HUES6 (cell line): ENCODE measurements around the gene PBOV1.
"Not testable (repeated sequence)": the region's sequence is repeated elsewhere in the genome, so short reads cannot be mapped to it uniquely, and the experiment has no call there.

Experiments
- H3K27ac ChIP-seq: 2 replicates; pipeline ENCODE4 v1.7.0; 2013; ENCODE audit warnings: low read depth, mild to moderate bottlenecking, low read length, inconsistent platforms
- H3K27me3 ChIP-seq: 2 replicates; pipeline ENCODE4 v1.6.1; 2013; ENCODE audit warnings: low read length; ENCODE audit not compliant: control insufficient read depth, insufficient read depth
- H3K36me3 ChIP-seq: 2 replicates; pipeline ENCODE4 v1.6.1; 2013; ENCODE audit warnings: low read length; ENCODE audit not compliant: control insufficient read depth, insufficient read depth
- H3K4me1 ChIP-seq: 2 replicates; pipeline ENCODE4 v1.6.1; 2013; ENCODE audit warnings: low read length; ENCODE audit not compliant: control insufficient read depth, insufficient read depth
- H3K4me3 ChIP-seq: 2 replicates; pipeline ENCODE4 v1.5.1; 2013; ENCODE audit warnings: low read depth, low read length
- H3K9ac ChIP-seq: one replicate; pipeline ENCODE4 v1.6.1; 2013; ENCODE audit warnings: mild to moderate bottlenecking, low read length
- H3K9me3 ChIP-seq: 2 replicates; pipeline ENCODE4 v1.6.1; 2013; ENCODE audit warnings: low read depth, low read length; ENCODE audit not compliant: control insufficient read depth, insufficient read depth

Gene PBOV1

DNA sequence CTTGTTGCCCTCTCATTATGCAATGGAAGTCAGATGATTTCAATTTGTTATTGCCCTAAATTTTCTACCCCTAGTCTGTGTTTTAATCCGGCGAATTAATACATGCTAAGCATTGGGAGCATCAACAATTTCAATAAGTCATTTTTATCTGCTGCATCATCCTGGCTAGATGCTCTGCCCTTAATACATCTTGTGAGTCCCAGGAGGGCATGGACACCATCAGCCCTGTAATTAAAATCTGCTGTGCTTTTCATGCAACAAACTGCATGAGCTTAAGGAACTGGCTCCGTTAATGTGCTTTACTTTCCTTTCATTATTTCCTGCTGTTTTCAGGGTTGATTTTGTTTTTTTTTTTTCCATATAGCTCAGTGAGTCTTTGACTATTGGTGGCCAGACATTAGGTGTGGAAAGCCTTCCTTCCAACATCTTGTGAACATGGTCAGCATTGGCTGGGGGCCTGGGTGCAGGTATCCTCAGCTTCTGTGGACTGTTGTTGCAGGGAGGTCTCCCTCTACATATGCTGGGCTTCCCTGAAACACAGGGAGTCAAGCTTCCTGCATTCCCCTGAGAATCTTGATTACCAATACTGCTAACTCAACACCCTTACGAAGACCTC, 8.5 kb upstream of the PBOV1 start:
- peaks cover 5% of the 10 kb centered on the region for H3K4me1 ChIP-seq
- H3K27ac ChIP-seq, result no peak overlapping the region
- H3K4me3 ChIP-seq, result no peak overlapping the region
- H3K27me3 ChIP-seq, result no peaks in the 10 kb centered on the region
- no peaks in the 10 kb centered on the region for H3K36me3 ChIP-seq
- H3K9me3 ChIP-seq, result no peaks in the 10 kb centered on the region
- H3K9ac ChIP-seq, result no peak overlapping the region

DNA sequence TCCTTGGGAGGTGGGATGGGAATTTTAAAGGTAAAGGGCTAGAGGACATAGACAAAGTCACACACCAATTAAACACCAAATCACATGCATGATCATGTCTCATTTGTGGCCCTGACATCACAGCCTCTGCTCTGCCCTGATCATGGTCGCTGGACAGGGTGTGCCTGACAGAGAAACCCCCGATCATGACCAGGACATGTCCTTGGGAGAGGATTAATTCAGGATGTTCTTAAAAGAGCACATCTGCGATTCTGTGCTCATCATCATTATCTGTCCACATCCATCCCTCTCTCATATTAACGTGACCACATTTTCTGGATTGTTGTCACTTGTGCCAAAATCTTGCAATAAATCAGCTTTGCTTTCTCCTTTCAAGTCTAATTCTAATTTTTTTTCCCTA, 7.7 kb upstream of the PBOV1 start:
- Histone ChIP-seq H3K9me3 (no peaks in the 10 kb centered on the region), H3K9ac (no peak overlapping the region), H3K4me1 (peaks cover 5% of the 10 kb centered on the region), H3K27ac (no peak overlapping the region), H3K27me3 (no peaks in the 10 kb centered on the region), H3K4me3 (no peak overlapping the region), H3K36me3 (no peaks in the 10 kb centered on the region)

DNA sequence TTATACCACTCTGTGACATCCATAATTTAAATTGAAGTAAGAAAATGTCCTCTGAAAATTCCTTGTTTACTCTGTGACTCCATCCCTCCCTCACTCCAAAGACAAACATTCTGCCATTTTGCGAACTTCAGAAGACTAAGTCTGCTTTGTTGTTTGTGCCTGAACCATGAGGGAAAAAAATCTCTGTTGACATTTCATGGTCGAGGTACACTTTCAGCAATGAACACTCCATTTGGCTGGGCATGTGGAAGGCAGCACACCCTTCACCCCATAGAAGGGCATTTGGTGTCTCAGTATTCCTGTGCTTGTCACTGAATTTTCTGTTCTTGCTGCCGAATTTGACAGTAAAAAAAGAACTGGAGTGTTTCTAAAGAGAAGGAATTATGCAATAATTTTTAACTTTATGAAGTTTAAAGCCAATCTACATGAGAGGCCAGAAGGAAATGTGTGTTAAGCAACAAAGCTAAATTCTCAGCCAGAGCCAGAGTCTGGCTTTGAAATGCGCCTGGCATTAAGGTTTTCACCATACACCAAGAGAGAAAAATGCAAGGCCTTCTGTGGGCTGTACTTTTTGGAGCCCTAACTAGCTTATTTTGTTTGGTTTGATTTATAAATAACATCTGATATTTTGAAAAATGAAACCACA, 4.7 kb upstream of the PBOV1 start:
- H3K4me1 ChIP-seq, result peaks cover 5% of the 10 kb centered on the region
- H3K4me3 ChIP-seq, result no peak overlapping the region
- no peaks in the 10 kb centered on the region for H3K27me3 ChIP-seq
- no peaks in the 10 kb centered on the region for H3K36me3 ChIP-seq
- no peak overlapping the region for H3K27ac ChIP-seq
- no peaks in the 10 kb centered on the region for H3K9me3 ChIP-seq
- H3K9ac ChIP-seq, result no peak overlapping the region

DNA sequence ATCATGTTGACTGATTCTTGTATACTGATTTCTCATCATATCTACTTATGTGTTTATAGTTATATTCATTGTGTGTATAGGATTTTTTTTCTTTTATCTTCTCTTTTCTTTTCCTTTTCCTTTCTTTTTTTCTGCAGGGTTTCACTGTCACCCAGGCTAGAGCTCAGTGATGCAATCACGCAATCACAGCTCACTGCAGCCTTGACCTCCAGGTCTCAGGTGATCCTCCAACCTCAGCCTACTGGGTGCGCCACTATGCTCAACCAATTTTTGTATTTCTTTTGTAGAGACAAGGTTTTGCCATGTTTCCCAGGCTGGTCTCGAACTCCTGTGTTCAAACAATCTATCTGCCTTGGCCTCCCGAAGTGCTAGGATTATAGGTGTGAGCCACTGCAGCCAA, 1.6 kb upstream of the PBOV1 start:
- no peak overlapping the region for H3K27ac ChIP-seq
- no peaks in the 10 kb centered on the region for H3K27me3 ChIP-seq
- no peak overlapping the region for H3K4me3 ChIP-seq
- H3K4me1 ChIP-seq, result peaks cover 5% of the 10 kb centered on the region
- H3K9me3 ChIP-seq, result no peaks in the 10 kb centered on the region
- no peak overlapping the region for H3K9ac ChIP-seq
- no peaks in the 10 kb centered on the region for H3K36me3 ChIP-seq

DNA sequence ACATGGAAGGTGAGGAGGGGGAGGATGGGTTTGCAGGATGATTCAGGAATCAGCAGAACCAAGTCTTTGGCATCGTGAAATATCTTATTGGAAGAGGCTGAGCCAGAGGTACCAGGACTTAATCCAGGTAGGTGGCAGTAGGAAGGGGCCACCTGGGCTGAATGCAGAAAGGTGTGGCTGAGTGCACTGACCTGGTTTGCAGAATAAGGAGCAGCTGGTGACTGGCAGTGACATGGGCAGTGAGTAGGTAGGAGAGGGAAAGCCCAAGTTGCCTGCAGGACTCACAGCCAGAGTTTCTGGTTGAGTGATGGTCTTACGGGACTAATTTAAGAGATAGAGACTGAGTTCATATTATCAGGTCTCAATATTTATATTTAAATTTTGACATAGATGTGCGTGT, 1.1 kb upstream of the PBOV1 start:
- peaks cover 5% of the 10 kb centered on the region for H3K4me1 ChIP-seq
- no peak overlapping the region for H3K9ac ChIP-seq
- H3K9me3 ChIP-seq, result no peaks in the 10 kb centered on the region
- no peaks in the 10 kb centered on the region for H3K36me3 ChIP-seq
- no peak overlapping the region for H3K4me3 ChIP-seq
- H3K27ac ChIP-seq, result no peak overlapping the region
- no peaks in the 10 kb centered on the region for H3K27me3 ChIP-seq

DNA sequence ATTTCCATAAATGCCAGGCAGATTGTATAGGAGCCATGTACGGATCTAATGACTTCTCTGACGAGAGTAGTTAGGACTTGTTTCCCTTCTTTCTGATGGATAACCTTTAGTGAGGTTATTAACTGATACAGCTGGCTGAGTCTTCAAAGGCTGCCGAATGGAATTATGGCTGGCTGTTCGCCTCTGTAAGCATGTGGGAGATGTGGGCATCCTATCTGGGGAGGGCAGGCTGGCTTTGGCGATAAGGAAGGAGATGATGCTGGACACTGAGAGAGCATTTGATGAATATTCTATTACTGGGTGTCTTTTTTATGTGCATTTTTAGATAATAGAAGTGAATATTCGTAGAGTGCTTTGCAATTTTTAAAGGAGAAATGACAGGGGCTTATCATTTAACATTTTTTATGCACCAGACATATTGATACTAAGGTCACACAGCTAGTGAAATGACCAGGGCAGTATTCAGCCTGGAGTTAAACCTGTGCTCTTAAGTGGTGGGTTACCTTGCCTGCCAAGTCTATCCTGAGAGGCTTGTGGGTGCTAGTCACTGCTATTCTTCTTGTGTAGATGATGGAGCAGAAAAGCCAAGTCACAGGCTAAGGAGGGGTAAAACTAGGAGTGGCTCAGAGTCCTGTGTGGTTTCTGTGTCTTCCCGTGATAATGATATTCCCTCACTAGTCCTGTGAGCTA, 3.1 kb downstream of the PBOV1 start:
- H3K4me1 ChIP-seq, result no peaks in the 10 kb centered on the region
- H3K4me3 ChIP-seq, result no peak overlapping the region
- no peak overlapping the region for H3K9ac ChIP-seq
- no peak overlapping the region for H3K27ac ChIP-seq
- no peaks in the 10 kb centered on the region for H3K9me3 ChIP-seq
- H3K27me3 ChIP-seq, result no peaks in the 10 kb centered on the region
- no peaks in the 10 kb centered on the region for H3K36me3 ChIP-seq

DNA sequence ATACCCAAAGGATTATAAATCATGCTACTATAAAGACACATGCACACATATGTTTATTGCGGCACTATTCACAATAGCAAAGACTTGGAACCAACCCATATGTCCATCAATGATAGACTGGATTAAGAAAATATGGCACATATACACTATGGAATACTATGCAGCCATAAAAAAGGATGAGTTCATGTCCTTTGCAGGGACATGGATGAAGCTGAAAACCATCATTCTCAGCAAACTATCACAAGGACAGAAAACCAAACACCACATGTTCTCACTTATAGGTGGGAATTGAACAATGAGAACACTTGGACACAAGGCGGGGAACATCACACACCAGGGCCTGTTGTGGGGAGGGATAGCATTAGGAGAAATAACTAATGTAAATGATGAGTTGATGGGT, 5.8 kb downstream of the PBOV1 start:
- not testable (repeated sequence) for H3K27ac ChIP-seq, H3K9me3 ChIP-seq, H3K36me3 ChIP-seq, H3K4me1 ChIP-seq, H3K4me3 ChIP-seq, H3K9ac ChIP-seq, H3K27me3 ChIP-seq

DNA sequence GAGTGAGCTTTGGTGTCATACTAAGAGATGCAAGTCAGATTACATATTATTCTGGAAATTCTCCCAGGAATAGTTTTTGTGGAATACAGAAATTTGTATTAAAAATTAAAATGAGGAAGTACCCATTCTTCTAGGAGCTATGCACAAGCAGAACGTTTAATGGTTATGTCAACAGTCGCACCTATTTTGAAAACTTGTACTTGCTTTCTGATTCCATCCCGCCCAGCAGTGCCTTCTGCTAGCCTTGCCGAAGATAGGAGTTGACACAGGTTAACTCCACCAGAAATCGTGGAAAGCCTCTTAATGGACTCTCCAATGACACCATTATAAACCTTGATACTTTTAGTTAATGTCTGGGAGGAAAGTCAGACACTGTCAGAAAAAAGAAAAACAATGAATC, 6.7 kb downstream of the PBOV1 start:
- Histone ChIP-seq H3K4me3 (no peak overlapping the region), H3K4me1 (no peaks in the 10 kb centered on the region; the same call in 1 of the 2 replicates), H3K9ac (no peak overlapping the region), H3K36me3 (no peaks in the 10 kb centered on the region), H3K9me3 (no peaks in the 10 kb centered on the region), H3K27me3 (no peaks in the 10 kb centered on the region), H3K27ac (no peak overlapping the region)

DNA sequence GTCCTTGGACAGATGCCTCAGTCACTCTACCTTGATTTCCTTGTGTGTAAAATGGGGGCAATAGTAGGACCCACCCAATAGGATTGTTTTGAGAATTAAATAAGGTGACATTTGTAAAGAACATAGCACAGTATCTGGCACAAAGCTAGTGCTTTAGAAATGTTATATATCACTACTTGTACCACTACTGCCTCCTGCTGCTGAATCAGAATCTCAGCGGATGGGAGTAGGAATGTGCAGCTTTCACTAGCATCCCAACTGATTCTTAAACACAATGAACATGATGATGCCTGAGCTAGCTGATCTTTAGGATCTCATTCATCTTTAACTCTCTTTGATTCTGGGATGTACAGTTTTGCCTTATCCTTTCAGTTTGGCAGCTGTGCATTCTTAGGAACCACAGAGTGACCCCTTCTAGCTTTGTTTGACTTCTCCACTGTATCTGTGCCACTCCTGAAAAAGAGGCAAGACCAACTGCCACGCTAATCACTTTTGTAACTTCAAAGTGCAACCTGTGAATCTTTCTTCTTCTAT, 7.2 kb downstream of the PBOV1 start:
- Histone ChIP-seq H3K4me3 (no peak overlapping the region), H3K4me1 (no peaks in the 10 kb centered on the region; the same call in 1 of the 2 replicates), H3K27me3 (no peaks in the 10 kb centered on the region), H3K9ac (no peak overlapping the region), H3K9me3 (no peaks in the 10 kb centered on the region), H3K36me3 (no peaks in the 10 kb centered on the region), H3K27ac (no peak overlapping the region)

DNA sequence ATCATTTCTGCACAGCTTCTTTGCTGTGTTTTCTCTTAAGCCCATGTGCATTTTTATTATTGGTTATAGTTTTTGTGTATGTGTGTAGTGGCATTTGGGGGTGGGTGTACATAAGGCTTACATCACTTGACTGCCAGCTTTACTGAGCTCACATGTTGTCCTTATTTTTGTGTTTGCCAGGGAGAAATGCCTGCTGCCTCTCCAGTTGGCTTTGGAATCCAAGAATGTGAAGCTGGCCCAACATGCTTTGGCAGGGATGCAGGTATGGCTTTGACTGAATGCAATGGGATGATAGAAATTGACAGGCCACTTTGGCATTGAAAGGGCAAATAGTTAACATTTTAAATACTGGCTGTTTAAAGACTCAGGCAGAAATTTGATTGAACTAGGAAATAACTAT, 11.4 kb downstream of the PBOV1 start:
- no peaks in the 10 kb centered on the region for H3K27me3 ChIP-seq
- no peak overlapping the region for H3K27ac ChIP-seq
- no peaks in the 10 kb centered on the region for H3K36me3 ChIP-seq
- no peaks in the 10 kb centered on the region for H3K9me3 ChIP-seq
- no peak overlapping the region for H3K4me3 ChIP-seq
- no peak overlapping the region for H3K9ac ChIP-seq
- H3K4me1 ChIP-seq, result no peaks in the 10 kb centered on the region; the same call in 1 of the 2 replicates

DNA sequence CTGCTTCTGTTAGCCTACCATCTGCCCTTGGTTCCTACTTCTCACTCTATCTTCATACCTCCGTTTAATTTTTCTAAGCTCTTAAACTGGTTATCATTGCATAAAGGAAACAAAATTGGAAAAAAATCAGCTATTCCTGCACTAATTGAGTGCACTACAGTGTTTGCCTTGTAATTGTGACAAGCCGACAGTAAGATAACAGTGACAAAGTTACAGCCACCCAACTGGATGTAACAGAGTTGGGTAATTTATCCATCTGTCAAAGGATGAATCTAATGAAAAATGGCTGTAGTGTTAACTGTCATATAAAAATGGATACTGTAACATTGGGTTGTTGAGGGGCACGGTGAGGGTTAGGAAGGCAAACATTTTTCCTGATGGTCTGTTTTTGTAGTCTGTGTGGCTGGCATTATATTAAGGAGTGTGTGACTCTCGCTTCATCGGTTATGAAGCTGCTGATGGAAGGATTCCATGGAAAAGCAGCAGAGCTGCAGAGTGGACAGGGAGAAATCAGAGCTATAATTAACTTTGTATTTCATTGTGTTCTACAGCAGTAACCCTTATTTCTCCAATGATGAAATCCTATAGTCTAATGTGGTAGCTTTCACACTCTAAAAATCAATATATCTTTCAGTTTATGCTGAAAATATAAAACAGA, 12.7 kb downstream of the PBOV1 start:
- Histone ChIP-seq H3K36me3 (no peaks in the 10 kb centered on the region), H3K4me1 (no peaks in the 10 kb centered on the region; the same call in 1 of the 2 replicates), H3K9me3 (no peaks in the 10 kb centered on the region), H3K4me3 (no peak overlapping the region), H3K9ac (no peak overlapping the region), H3K27ac (no peak overlapping the region), H3K27me3 (no peaks in the 10 kb centered on the region)
